Transverse colon (tissue), 3 donors: Measurements from ENCODE around the gene SAMD5.

Source experiments
- CTCF ChIP-seq, 5 experiments: fragments of 200-600 bp in 3 of 5; fragments of 450-650 bp in 2 of 5; sonication (generic) in 3 of 5; IDR thresholded peaks; 1 replicate in 2 of 5; 2 replicates in 3 of 5; pipeline ENCODE4 v1.5.1; 2016 to 2017; ENCODE audit warnings: antibody characterized with exemption in 5 of 5, inconsistent platforms in 3 of 5, mild to moderate bottlenecking in 2 of 5, moderate library complexity in 1 of 5
- EP300 ChIP-seq: sonication (generic); formaldehyde crosslinking; IDR thresholded peaks from one replicate; pipeline ENCODE4 v1.6.1; 2017; ENCODE audit warnings: antibody characterized with exemption, low read depth

GRCh38 chr6:147553099-147553498 lies 44.6 kb downstream of the SAMD5 start:
- no peak for TF ChIP-seq EP300
- TF ChIP-seq CTCF (IDR thresholded peaks at IDR 0.05): no peak
